Tibial artery (tissue), 4 donors: ENCODE results near the gene CD28.
A peak's percentile ranks its signal among the peaks of the same experiment; 100 is the strongest.

Source experiments
- DNase-seq, 2 donors: peaks; one replicate each; pipeline ENCODE4 v3.0.0-alpha.2; 2019
- H3K27ac ChIP-seq, 2 donors: fragments of 200-600 bp; sonication (generic) in 1 of 2; 1 replicate in 1 of 2; 2 replicates in 1 of 2; pipeline ENCODE4 v1.5.1; 2018 to 2019; ENCODE audit warnings: mild to moderate bottlenecking in 1 of 2
- H3K27me3 ChIP-seq, 2 donors: fragments of 200-600 bp; sonication (generic) in 1 of 2; one replicate each; pipeline versions ENCODE4 v1.5.1 to v1.6.0; 2016 to 2019
- H3K36me3 ChIP-seq, 3 donors: fragments of 200-600 bp; sonication (generic) in 2 of 3; one replicate each; pipeline ENCODE4 v1.5.1; 2016 to 2019; ENCODE audit warnings: mild to moderate bottlenecking in 2 of 3
- H3K4me1 ChIP-seq, 4 donors: fragments of 200-600 bp; sonication (generic) in 2 of 4; 1 replicate in 3 of 4; 2 replicates in 1 of 4; pipeline ENCODE4 v1.5.1; 2016 to 2019
- H3K4me3 ChIP-seq, 2 donors: fragments of 200-600 bp; sonication (generic) in 1 of 2; 1 replicate in 1 of 2; 2 replicates in 1 of 2; pipeline ENCODE4 v1.5.1; 2018 to 2019; ENCODE audit warnings: mild to moderate bottlenecking in 2 of 2
- H3K9me3 ChIP-seq, 3 donors: fragments of 200-600 bp; sonication (generic) in 1 of 3; one replicate each; pipeline ENCODE4 v1.5.1; 2016 to 2019
- intact Hi-C: fragments of 100-400 bp; cut with DNase I; formaldehyde crosslinking; loops from one replicate; pipeline ENCODE4 v1.15.0; 2023; ENCODE audit warnings: low total_unique reads
- TF ChIP-seq, protein P1 (sequence below), 2 experiments: fragments of 200-600 bp in 1 of 2; fragments of 450-650 bp in 1 of 2; IDR thresholded peaks; one replicate each; pipeline ENCODE4 v1.5.1; 2017 to 2019; ENCODE audit warnings: antibody characterized with exemption in 2 of 2, mild to moderate bottlenecking in 1 of 2, moderate library complexity in 1 of 2

The CD28 gene

GRCh38 chr2:203681978-203682377, 24.5 kb upstream of the CD28 start:
- Histone ChIP-seq H3K27ac (peak overlapping the region; percentile 76 to 79), H3K4me3 (peak overlapping the region; percentile 13 to 27), H3K27me3 (no peaks in the 10 kb centered on the region), H3K4me1 (peaks cover 5 to 67% (median 50%) of the 10 kb centered on the region in 4 donors), H3K36me3 (no peaks in the 10 kb centered on the region), H3K9me3 (no peaks in the 10 kb centered on the region)
- DNase-seq: peak; percentile 46 to 74
- intact Hi-C loops: loop anchor here (10.0 kb wide), 1 partner anchor 97 kb away; no protein-coding TSS in a partner anchor
- TF ChIP-seq, protein P1, sequence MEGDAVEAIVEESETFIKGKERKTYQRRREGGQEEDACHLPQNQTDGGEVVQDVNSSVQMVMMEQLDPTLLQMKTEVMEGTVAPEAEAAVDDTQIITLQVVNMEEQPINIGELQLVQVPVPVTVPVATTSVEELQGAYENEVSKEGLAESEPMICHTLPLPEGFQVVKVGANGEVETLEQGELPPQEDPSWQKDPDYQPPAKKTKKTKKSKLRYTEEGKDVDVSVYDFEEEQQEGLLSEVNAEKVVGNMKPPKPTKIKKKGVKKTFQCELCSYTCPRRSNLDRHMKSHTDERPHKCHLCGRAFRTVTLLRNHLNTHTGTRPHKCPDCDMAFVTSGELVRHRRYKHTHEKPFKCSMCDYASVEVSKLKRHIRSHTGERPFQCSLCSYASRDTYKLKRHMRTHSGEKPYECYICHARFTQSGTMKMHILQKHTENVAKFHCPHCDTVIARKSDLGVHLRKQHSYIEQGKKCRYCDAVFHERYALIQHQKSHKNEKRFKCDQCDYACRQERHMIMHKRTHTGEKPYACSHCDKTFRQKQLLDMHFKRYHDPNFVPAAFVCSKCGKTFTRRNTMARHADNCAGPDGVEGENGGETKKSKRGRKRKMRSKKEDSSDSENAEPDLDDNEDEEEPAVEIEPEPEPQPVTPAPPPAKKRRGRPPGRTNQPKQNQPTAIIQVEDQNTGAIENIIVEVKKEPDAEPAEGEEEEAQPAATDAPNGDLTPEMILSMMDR (IDR thresholded peaks at IDR 0.05): no peak

DNA sequence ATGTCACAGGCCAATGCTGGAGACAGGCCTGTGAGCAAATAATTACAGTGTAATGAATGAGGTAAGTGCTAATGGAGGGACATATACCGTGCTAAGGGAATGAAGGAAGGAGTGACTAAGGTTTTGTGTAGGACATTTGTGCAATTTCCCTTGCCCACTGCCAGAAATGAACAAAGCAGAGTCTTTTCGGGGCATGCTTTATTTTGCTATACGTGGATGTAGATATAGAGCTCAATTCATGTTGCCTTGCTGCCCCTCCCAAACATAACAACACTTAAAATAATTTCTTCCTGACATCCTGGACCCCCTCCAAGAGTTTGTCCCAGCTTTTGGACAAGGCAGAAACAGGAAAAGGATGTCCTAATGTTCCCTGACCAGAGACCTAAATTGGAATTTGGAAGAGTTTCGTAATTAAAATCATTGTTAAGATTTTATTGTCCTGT, 23.7 kb upstream of the CD28 start:
- peaks cover 5 to 73% (median 53%) of the 10 kb centered on the region in 4 donors for H3K4me1 ChIP-seq
- H3K27me3 ChIP-seq: no peaks in the 10 kb centered on the region
- H3K9me3 ChIP-seq: no peaks in the 10 kb centered on the region
- H3K4me3 ChIP-seq: no peak overlapping the region
- H3K27ac ChIP-seq: peak overlapping the region; percentile 76 to 79
- TF ChIP-seq, protein P1 (IDR thresholded peaks at IDR 0.05): no peak
- intact Hi-C loops: loop anchor here (10.0 kb wide), 1 partner anchor 98 kb away; no protein-coding TSS in a partner anchor
- peak in 1 of 2 donors; percentile 41 for DNase-seq
- H3K36me3 ChIP-seq: no peaks in the 10 kb centered on the region

DNA sequence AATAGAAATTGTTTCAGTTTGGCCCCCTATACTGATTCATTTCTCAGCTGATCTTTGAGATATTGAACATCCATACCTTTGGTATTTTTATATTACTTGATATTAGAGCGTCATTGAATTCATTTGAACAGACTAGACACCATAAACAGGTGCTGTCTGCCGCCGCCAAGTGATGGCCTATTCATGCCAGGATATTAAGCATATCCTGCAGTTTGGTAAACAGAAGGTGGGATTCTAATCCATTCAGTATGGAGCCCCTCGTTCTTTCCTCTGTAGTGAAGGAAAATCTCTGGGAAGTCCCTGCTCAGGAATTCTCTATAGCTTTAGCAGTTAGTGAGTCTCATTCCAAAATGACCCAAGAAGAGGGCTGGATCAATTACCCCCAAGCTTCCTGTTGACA, 23.0 kb upstream of the CD28 start:
- Histone ChIP-seq H3K36me3 (no peaks in the 10 kb centered on the region), H3K4me3 (no peak overlapping the region), H3K9me3 (no peaks in the 10 kb centered on the region), H3K27ac (peak overlapping the region; percentile 76 to 79), H3K4me1 (peaks cover 5 to 80% (median 54%) of the 10 kb centered on the region in 4 donors), H3K27me3 (no peaks in the 10 kb centered on the region)
- DNase-seq: no peak
- TF ChIP-seq, protein P1 (IDR thresholded peaks at IDR 0.05): no peak
- intact Hi-C loops: loop anchor here (10.0 kb wide), 1 partner anchor 99 kb away; no protein-coding TSS in a partner anchor

DNA sequence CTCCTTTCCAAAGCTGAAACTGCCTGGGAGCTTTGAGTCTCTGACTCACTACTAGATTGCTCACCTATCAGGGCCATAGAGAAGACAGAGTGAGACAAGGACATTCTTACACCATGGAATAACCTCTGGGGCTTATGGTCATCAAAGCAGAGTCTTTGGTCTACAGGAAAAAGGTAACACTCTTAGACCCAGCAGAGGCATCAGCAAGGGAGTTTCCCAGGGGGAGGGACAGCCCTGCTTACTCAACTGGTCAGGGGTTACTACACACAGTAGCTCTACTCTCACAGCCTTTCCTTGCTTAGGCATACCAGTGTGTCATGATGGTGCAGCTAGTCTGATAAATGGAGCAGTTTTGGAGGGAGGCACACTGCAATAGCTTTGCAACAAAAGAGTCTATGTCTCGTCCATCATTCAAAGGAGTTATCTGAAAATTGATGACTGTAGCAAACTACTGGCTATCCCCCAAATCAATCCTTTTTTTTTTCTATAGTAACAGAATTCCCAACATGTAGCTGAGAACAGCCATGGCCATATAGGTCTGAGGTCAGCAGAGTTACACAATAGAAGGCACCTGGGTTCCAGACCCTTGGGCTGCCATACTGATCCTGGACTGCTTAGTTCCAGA, 22.4 kb upstream of the CD28 start:
- Histone ChIP-seq H3K27ac (peak overlapping the region; percentile 76 to 79), H3K9me3 (no peaks in the 10 kb centered on the region), H3K27me3 (no peaks in the 10 kb centered on the region), H3K4me1 (peaks cover 5 to 86% (median 57%) of the 10 kb centered on the region in 4 donors), H3K36me3 (no peaks in the 10 kb centered on the region), H3K4me3 (no peak overlapping the region)
- peak in 1 of 2 donors; percentile 52 for DNase-seq
- intact Hi-C loops: loop anchor here (10.0 kb wide), 1 partner anchor 99 kb away; no protein-coding TSS in a partner anchor
- TF ChIP-seq, protein P1 (IDR thresholded peaks at IDR 0.05): no peak

DNA sequence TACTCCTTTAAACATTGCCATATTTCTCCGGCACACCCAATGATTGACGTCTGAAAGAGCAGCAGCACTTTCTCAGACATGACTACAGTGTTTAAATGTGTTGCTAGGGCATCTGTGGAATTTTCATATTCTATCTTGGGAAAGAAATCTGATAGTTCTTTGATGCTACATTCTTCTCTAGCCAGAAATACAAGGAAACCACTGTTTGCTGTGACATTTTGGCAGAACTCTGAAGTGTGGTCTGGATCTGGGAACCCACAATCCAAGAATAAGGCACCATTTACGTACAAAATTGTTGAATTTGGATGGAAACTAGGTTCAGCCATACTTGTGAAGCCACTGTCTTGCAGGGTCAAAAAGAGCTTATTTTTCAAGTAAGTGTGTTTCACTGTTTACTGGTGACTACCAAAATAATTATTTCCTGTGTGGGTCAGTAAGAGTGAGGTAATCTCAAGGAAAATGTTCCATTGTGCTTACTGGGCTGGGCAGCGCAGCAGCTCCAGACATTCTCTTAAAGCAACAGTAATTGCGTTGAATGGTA, 21.3 kb upstream of the CD28 start:
- no peaks in the 10 kb centered on the region for H3K36me3 ChIP-seq
- TF ChIP-seq, protein P1 (IDR thresholded peaks at IDR 0.05): no peak
- H3K9me3 ChIP-seq: no peaks in the 10 kb centered on the region
- intact Hi-C loops: loop anchor here (10.0 kb wide), 1 partner anchor 100 kb away; no protein-coding TSS in a partner anchor
- H3K4me3 ChIP-seq: no peak overlapping the region
- H3K4me1 ChIP-seq: peaks cover 5 to 93% (median 57%) of the 10 kb centered on the region in 4 donors
- no peaks in the 10 kb centered on the region for H3K27me3 ChIP-seq
- DNase-seq: no peak
- H3K27ac ChIP-seq: peak overlapping the region; percentile 76 to 79
